GDM1 (cell line): ENCODE results near the gene HDAC10.
"Not testable (repeated sequence)": the region's sequence is repeated elsewhere in the genome, so short reads cannot be mapped to it uniquely, and the experiment has no call there.

Source experiments
- DNase-seq: peaks from one replicate; lab custom pipeline; 2025; lab: John Stamatoyannopoulos, UW

HDAC10 gene

DNA sequence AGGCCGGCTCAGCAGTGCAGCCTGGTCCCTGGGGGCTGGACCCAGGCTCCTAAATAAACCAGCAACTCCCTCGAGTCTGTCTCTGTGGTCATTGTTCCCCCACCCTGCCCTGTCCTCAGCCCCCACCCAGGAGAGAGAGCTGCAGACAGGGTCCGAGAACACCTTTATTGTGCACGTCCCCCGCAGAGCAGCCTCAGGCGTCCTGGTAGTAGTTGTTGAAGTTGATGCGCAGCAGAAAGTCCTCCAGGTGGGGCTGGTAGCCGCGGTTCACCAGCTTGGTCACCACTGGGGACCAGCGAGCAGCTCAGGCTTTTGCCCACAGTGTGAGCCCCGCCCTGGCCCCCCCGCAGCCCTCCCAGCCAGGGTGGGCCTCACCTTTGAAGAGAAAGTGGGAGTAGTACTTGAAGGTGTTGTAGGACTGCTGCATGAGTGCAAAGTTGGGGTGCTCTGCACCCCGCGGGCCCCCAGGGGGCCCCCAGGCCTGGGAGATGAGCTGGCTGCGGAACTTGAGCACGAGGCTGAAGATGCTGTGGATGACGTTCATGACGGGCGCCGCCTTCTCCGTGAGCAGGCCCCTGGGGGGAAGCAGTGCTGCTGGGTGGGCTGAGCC, 33.4 kb downstream of the HDAC10 start:
- no peak for DNase-seq

DNA sequence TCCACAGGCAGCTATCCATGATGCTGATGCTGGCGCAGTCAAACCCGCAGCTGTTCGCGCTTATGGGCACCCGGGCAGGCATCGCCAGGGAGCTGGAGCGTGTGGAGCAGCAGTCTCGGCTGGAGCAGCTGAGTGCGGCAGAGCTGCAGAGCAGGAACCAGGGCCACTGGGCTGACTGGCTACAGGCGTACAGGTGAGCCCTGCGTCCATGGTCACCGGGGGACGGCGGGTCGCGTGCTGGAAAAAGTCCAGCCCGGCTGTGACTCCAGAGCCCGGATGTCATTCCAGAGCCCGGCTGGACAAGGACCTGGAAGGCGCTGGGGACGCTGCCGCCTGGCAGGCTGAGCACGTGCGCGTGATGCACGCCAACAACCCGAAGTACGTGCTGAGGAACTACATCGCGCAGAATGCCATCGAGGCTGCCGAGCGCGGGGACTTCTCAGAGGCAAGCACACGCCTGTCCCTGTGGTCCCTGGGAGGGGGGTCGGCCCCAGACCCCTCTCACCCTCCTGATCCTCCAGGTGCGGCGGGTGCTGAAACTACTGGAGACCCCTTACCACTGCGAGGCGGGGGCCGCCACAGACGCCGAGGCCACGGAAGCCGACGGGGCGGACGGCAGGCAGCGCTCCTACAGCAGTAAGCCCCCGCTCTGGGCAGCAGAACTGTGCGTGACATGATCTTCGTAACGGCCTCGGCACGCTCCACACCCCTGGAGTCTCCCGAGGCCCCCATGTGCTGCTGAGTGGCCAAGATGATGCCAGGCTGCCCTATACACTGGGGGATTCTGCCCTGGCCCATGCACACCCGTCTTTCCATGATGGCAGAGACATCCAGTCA, 34.2 kb downstream of the HDAC10 start:
- DNase-seq, result no peak

DNA sequence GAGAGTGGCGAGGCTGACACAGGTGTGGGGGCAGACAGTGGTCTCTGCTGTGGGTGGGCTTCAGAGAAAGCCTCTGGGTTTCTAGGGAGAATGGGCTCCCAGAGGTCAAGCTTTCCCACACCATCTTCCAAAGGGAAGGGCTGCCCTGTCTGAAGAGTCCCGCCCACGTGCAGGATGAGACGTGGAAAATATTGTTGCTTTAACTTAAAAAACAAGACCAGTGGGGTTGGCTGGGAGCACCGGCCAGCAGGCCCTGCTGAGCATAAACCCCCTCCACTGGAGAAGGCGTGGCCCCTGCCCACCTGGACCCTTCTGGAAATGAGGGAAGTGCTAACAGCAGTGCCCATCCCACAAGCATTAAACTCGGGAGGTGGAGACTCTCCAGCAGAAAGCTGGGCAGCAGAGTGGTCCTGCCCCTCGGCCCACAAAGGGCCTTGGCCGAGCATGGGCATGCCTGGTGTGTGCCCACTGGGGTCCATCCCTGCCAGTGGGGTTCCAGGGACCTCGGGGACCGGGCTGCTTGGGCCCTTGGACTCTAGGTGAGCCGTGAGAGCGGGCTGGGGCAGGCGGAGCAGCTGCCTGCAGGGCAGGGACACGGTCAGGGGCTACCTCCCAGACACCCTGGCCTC, 34.9 kb downstream of the HDAC10 start:
- DNase-seq, result no peak

- no peak for DNase-seq
Observed at GRCh38 chr22:50215297-50216054, 35.6 kb downstream of the HDAC10 start.

DNA sequence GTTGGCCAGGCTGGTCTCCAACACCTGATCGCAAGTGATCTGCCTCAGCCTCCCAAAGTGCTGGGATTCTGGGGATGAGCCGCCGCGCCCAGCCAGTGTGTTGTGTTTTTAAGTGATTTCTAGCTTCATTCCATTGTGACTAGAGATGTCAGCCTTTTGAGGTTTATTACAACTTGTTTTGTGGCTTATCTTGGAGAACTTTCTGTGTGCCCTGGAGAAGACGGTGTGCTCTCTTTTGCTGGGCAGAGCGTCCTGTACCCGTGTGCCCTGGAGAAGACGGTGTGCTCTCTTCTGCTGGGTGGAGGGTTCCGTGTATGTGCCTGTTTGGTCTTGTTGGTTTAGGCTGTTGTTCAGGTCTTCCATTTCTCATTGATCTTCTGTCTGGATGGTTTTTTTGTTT, 37.8 kb downstream of the HDAC10 start:
- no peak for DNase-seq

- DNase-seq, result no peak
Observed at GRCh38 chr22:50211147-50211546, 39.9 kb downstream of the HDAC10 start.

GRCh38 chr22:50210378-50211139, 40.5 kb downstream of the HDAC10 start:
- no peak for DNase-seq

DNA sequence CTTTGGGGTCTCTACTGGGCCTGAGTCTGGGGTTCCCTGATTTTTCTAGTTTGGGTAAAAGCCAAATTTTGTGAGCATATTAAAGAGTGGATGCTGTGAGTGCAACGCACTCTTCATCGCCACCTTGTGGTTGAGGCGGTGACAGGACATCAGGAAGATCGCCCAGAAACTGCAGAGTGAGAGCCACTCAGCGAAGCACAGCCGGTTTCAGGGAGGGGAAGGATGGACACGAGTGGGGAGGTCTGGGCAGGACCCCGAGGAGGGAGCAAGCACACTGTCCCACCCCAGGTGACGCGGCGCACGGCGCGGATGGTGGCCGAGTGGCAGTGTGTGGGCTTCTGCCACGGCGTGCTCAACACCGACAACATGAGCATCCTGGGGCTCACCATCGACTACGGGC, 41.2 kb downstream of the HDAC10 start:
- DNase-seq, result peak; percentile 48

DNA sequence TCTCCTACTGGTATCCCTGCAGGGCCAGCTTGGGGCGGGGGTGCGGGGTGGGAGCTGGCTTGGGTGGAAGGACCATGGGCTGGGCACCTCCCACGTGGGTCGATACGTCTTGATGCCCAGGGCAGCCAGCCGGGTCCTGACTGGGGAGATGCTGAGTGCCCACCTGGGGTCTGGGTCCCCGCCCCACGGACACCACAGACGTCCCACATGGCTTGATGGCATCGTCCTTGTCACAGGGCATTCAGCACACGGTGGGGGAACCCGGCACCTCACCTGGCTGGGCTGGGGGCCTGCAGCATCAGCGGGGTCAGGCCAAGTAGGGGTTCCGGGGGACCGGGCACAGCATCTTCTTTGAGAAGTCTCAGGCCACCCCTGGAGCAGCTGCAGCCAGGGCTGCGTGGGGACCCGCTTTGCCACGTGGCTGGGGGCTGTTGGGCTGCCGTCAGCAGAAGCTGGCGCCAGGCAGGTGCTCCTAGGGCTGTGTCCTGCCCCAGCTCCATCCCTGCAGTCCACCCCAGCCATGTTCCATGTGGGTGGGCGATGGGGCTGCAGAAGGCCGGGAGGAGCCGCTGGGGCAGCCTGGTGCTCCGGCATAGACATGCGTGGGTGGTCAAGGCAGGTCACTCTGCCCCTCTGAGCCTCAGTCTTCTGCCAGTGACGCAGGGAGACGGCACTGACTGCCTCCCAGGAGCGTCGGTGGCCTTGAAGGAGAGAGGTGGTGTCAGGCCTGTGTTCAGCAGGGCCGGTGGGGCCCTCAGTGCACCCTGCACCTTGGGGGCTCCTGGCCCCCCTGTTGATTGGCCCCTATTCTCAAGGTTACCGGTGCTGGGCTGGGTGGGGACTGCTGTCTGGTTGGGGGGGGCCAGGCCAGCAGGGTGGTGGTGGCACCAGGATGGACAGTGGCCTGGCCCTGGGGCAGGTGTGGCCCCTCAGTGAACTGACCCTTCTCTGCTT, 41.8 kb downstream of the HDAC10 start:
- no peak for DNase-seq

- no peak for DNase-seq
Observed at GRCh38 chr22:50208430-50208938, 42.6 kb downstream of the HDAC10 start.

DNA sequence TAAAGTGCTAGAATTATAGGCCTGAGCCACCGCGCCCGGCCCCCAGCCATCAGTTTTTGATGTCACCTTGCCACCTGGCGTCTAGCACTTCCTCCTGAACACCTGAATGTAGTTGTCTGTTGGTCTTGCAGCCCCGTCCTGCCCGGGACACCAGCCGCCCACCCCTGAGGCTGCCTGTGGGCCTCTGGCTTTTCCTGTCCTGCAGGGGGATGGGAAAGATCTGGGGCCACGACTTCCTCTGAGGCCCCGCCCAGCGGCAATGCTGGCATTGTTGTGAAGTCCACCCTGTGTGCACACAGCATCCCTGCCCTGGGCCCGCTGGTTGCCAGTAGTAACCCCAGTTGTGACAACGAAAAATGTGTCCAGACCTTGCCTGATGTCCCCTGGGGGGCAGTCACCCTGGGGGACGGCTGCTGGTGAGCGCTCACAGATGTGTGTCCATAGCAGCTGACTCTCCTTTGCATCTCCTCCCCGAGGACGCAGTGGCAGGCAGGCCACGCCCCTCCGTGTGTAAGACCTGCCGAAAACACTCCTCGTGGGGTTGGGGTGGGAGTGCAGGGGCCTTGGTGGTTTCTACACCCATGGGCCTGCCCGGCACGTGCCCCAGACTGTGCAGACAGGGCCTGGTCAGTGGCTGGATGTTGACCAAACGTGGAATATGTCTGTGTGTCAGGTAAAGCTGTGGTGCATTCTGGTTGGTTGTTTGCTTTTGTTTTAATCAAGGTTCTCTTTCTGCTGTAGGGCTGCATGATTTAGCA, 43.5 kb downstream of the HDAC10 start:
- no peak for DNase-seq

GRCh38 chr22:50206599-50206998, 44.5 kb downstream of the HDAC10 start:
- DNase-seq, result no peak

GRCh38 chr22:50205781-50206569, 45.1 kb downstream of the HDAC10 start:
- DNase-seq, result no peak

GRCh38 chr22:50204998-50205397, 46.1 kb downstream of the HDAC10 start:
- DNase-seq, result not testable (repeated sequence)

- DNase-seq, result no peak
Observed at GRCh38 chr22:50204571-50204970, 46.5 kb downstream of the HDAC10 start.

GRCh38 chr22:50203288-50203687, 47.8 kb downstream of the HDAC10 start:
- no peak for DNase-seq

DNA sequence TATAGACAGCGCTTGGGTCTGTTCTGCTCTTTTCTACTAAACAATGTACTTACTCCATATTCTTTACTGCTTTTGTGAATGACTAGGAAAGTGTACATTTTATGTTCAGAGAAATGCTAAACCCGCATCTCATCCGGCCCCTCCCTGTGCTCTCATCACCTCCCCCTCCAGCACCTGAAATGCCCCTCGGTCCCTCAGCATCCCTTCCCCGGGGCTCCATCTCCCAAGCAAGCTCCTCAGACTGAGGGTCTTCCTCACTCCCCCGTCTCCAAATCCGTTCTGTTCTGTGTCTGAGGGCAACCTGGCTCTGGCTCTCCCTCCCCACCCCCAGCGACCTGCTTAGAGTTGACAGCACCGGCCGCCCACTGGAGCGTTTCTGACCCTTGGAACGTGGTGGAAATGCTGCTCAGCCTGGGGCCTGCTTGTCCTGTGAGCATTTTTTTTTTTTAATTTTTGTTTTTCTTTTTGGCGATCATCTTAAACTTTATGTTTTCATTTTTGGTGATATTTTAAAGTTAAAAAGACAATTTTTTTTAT, 48.9 kb downstream of the HDAC10 start:
- no peak for DNase-seq
